CD4-positive, alpha-beta T cell treated with Interleukin-17A for 4 hours (primary cell): ENCODE results near the gene LANCL2.
"Not testable (repeated sequence)": the region's sequence is repeated elsewhere in the genome, so short reads cannot be mapped to it uniquely, and the experiment has no call there.

Source experiments
- DNase-seq: peaks from one replicate; pipeline ENCODE4 v3.0.0-alpha.2; 2020; ENCODE audit warnings: mixed read lengths

The LANCL2 gene, protein sequence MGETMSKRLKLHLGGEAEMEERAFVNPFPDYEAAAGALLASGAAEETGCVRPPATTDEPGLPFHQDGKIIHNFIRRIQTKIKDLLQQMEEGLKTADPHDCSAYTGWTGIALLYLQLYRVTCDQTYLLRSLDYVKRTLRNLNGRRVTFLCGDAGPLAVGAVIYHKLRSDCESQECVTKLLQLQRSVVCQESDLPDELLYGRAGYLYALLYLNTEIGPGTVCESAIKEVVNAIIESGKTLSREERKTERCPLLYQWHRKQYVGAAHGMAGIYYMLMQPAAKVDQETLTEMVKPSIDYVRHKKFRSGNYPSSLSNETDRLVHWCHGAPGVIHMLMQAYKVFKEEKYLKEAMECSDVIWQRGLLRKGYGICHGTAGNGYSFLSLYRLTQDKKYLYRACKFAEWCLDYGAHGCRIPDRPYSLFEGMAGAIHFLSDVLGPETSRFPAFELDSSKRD

DNA sequence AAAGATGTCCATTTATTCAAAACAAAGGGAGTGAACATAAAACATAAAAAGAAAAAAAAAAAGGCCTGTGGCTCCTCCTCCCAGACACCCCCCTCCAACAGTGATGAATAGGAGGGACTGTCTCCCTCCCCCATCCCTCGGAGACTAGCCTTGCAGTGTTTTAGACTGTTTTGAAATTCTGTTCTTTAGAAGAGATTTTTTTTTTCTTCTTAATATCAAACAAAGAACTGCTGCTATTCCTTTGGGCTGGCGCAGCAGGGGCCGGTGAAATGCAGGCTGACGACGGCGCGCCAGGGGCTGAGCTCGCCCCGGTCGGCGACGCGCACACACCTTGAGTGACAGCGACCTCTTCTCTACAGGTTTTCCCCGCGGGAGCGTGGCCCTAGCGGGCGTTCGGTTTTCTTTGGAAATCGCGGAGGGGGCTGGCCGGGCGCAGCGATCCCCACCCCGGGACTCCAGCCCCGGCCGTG is at the start of gene LANCL2:
TSS of gene LANCL2 (plus strand) at position 133 of the 470 bp plus-strand sequence. CDS start 689 bp downstream, outside the sequence.
- DNase-seq: peak; percentile 63

DNA sequence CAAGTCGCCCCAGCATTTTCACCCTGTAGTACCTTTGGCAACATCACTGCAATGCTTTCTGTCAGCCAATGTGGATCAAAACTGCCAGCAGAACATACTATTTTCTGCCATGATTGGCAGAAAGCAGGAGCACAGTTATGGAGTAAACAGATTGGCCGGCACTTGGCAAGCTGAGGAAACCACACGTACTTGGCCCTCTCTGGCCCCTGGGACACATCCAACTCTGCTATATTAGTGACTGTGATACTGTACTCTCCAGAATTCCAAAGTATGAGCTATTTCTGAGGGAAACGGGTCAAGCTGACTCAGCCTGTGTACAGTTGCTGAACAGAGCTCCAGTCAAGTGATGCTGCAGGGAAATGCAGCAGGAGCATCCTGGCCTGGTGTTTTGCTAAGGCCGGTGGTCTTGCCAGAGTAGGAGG is 39.8 kb upstream of the LANCL2 start:
- DNase-seq: no peak

DNA sequence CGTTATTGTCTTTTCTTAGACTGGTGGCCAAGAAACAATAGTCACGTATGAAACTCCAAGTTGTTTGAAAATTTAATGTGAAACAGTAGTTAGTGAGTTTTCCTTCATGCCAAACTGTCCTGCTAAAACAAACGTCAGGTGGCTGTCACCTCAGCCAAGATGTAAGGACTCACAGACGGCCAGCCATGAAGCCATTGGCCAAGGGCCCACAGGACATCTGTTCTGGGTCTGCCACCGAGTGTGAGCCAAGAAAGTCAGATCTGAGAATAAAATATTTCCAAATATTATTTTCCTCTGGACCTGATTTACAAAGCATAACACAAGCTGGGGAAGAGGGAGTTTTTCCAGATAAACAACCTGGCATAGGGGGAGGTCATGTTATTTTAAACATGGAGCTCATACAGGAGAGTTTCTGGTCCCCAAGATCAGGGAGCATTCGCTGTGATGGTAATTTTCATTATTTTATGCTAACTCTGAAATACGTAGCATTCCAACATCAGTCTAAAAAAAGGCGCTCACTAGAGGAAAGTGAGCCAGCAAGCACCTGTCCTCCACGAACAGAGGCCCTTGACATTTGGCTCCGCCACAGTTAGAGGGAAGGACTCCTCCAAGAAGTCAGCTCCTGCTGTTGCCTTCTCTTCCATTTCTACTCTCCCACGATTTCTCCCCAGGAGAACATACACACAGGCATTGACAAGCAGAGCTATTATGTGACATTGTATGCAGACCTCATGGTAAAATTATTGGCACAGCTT is 38.9 kb upstream of the LANCL2 start:
- no peak for DNase-seq

DNA sequence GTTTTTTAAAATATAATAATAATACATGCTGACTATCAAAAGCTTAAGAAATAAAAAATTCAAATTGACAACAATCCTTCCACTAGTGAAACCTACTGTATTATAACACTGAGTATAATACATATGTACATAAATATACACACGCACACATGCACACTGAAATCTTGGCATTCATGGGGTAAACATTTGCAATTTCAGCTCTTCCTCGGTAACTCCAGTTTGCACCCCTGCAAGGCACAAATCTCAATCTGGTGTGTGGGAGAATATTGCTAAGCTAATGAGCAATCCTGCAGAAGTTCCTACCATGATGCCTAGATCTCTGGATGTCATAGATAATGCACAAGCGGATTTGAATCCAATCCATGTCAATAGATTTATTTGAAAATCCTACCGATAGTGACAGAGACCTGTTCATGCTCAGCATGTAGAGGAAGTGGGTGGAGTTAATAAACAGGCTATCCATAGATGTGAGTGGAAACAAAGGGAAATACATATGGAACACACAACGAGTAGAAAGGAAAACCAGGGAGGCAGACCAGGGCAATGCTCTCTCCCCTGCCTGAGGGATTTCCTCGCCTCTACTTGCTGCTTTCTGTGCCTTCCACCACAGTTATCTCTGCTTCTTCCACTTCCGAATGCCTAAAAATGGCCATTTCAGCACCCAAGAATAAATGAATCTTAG is 38.1 kb upstream of the LANCL2 start:
- DNase-seq: no peak

DNA sequence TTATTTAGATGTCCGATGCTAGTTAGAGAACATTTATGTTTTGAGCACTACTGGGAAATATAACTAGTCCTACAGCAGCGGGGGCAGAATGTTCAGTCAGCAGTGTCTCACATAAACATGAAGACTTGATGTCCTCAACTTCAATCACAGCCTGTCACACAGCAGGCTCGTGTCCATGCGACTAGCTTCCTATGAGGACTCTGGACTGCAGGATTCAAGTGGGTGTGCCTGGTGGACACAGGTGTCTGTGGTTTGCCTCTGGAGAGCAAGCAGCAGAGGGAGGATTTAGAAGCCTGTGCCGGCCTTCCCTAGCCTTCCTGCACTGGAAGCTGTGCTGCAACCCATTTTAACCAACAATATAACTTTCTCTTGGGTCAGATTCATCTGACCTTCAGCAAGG is 30.0 kb upstream of the LANCL2 start:
- DNase-seq: no peak

DNA sequence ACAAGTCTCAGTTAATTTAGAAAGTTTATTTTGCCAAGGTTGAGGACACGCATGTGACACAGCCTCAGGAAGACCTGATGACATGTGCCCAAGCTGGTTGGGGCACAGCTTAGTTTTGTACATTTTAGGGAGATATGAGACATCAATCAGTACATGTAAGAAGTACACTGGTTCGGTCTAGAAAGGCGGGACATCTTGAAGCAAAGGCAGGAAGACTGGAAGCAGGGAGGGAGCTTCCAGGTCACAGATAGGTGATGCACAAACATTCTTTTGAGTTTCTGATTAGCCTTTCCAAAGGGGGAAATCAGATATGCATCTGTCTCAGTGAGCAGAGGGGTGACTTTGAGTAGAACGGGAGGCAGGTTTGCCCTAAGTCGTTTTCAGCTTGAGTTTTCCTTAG is 29.4 kb upstream of the LANCL2 start:
- DNase-seq: no peak

DNA sequence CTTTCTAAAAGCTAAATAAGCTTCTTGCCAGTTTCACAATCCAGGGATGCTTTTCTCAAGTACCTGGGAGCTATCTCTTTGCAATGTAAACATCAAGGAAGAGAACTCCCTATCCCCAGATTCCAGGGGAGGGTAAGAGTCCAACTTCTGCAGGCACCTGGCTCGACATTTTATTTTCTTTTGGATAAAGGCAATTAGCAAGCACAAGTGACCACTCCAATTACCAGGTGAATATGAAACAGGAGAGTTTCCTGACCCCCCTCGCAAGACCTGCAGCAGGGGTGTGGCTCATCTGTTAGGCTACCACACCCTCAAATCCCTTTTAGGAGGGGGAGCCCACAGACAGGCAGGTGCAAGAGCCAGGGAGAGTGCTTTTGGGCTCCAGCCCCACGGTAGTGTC is 28.6 kb upstream of the LANCL2 start:
- DNase-seq: no peak

DNA sequence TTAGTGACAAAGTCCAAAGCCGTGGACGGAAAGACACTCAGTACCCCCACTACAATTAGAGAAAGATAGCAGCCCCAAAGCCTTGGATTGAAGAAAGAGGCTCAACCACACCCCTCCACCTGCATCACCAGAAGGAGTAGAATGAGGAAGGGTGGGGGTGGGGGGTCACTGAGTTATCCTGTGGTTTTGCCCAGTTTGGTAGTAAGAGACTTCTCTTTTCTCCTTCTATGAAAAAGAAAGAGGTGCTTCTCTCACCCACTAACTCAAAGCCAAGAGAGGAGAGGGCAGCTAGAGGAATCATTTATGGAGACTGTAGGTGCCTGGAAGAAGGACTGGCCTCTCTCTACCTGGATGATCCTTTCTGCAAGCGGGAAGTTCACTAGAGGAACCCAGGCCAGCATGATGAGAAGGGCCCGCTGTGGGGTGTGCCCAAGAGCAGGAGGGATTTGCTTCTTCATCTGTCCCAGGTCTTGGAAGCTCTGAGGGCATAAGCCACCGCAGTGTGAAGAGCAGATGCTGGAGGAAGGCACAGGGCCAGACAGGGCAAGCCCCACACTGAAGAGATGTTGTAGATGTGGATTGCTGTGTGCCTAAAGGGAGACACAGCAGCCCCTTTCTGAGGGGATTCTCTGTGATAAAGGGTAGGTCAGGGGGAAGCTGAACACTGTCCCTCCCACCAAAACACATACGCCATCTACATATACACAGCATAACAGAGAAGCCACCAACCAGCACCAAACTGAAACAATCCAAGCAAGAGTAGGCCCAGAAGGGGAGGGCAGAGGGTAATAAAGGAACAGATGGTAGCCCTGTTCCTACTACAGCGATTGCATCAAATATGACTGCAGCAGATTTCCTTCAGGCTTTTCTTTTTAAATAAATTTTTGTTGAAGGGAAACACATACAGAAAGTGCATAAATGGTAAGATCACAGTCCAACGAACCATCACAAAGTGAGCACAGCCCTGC is 25.8 kb upstream of the LANCL2 start:
- no peak for DNase-seq

DNA sequence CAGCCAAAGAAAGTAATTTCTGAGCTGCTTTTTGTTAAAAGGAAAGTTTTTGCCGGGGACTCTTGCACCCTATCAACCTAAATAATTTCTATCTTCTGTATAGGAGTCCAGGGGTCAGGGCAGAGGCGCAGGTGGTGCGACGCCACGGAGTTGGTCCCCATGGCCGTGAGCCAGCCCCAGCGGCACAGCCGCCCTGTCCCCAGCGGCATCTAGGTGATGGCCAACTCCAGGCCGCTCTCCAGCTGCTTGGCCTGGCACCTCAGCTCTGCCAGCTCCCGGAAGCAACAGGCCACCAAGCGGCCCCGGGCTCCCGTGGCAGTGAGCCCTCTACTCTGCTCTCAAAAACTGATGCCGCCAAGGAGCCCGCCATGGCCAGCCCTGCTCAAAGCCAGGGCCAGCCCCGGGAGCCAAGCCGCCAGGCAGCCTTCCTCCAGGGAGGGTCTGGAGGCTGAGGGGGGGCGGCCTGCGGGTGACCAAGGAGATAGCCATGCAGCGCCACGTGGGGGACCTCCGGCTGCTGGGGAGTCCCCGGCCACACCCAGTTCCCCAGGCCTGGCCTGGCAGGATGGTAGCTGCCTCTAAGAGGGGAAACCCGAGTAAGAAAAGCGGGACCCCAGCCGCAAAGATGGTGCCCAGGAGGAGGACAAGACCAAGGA is 22.8 kb upstream of the LANCL2 start:
- DNase-seq: no peak

DNA sequence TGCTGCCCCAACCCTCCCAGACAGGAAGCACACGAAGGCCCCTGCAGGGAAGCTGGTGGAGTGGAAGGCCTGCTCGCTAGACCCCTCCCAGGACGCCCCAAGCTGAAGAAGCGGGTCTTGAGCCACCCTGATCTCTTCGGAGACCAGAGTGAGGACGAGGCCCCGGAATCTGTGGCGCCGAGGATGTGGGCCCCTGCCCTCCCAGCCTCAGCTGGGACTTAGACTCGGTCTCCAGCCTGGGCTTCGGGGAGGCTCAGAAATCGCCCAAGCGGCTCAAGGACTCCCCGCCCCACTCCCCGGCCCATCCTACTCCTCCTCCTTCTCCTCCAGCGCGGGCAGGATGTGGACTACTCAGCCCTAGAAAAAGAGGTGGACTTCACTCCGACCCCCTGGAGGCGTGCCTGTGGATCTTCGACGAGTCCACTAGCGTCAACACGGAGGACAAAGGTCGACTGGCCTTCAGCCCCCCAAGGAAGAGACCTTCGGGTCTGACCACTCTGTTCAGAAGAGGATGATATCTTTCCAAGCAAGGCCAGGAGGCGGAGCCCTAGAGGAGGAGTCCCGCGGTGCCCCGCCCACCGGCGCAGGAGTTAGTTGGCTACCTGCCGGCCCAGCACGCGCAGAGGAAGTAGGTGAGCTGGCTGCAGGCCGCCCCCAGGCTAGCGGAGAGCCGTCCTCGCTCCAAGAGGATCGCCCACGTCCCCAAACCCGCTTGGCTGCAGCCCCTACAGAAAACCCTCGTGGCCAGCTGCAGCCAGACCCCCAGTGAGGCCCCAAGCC is 21.9 kb upstream of the LANCL2 start:
- no peak for DNase-seq

DNA sequence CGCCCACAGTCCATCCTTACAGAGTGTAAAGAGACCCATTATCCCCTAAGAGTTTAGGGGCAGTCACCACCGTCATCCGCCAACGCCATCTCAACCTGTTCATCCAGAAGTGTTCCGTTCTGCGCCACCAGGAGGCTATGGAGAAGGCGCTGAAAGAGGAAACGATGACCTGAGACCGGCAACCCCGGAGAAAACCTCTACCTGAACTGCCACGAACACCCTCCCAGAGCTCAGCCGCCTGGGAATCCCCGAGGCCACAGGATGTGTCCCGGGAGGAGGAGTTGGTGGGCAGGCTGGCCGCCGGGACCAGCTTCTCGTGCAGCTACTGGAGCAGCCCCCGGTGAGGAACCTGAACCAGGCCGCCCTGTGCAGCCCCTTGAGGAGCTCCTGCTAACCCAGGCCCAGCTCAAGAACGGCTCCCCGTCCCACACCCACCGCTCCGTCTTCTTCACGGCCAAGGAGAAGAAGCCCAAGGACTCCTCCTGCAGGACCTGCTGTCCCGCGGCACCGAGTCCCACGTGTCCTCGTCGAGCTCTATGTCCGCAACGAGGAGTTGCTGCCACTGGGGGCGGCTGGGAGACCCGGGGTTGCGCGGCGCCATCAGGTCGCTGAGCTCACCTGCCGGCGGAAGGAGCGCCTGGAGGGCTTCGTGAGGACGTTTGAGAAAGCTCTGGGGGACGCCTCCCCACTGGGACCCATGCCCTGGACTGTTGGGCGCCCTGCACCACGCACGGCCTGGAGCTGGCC is 21.1 kb upstream of the LANCL2 start:
- DNase-seq: no peak

DNA sequence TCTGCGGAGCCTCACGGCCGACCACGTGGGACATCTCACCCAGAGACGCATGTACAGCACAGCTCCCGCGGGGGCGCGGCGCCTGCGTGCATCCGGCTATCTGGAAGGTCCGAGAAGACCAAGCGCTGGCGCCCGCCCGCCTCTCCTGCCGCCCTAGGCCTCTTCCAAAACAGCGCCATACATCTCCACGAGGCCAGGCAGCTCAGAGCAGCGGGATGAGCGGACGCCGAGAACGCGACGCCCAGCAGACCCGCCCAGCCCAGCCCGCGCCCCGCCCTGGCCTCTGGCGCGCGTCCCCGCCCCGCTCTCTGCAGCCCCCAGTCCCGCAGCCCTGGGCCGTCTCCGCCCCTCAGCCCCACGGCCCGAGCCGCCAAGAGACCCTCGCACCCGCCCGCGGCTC is 20.3 kb upstream of the LANCL2 start:
- no peak for DNase-seq

DNA sequence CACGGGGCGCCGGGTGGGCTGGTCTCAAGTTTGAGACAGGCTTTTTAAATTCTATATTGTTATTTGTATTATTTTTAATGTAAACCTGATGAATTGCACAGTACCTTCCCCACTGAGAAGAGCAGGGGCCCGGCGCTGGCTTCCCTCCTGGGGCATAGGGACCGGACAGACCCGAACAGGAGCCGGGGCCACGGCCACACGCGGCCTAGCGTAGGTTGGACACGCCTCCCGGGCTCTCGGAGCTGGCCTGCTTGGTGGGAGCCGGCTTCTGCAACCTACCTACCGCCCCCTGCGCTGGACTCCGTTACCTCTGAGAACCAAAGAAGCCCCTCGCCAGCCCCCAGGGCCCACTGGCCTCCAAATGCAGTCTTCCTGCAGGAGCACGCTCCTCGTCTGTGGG is 19.8 kb upstream of the LANCL2 start:
- DNase-seq: no peak

DNA sequence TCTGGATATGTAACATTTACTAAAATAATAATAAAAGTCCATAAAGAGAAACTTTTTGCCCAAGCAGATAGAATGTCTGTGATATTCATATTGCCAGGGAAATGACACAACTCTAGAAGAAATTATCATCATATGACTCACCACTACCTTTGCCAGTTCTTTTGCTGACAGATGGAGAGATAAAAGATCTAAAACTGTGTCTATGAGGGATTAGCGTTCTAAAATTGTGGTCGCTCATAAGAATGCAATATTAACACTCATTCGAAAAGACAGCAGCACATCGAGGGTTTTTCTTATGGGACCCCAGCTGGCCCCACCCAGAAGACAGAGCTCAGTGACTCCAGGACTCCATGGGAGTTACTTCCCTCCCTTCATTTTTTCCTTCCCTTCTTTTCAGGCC is 16.6 kb upstream of the LANCL2 start:
- DNase-seq: no peak

DNA sequence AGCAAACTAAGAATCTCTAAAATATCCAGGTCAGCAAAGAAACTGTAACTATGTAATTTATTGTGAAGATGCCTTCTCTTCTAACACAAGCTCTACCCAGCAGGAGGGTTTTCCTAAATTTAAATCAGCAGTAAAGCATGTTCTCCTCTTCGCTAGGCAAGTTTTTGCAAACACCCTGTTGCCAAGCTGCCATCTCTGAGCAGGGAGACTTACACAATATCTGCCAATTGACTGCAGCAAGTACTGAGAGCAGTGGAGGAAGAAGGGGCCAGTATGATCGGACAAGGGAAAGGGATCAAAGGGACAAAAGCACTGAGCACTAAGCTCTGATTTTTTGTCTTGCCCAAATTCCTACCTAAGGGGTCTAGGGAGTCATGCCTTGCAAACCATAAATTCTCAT is 16.0 kb upstream of the LANCL2 start:
- DNase-seq: no peak

DNA sequence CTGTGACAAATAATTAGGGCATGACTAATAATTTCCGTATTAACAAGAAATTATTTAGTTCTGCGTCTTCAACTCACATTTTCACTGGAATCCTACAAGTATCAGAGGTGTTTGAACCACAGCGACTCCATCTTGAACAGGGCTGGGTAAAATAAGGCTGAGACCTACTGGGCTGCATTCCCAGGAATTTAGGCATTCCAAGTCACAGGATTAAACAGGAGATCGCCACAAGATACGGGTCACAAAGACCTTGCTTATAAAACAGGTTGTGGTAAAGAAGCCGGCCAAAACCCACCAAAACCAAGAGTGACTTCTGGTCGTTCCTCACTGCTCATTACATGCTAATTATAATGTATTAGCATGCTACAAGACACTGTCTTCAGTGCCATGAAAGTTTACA is 14.9 kb upstream of the LANCL2 start:
- DNase-seq: no peak

DNA sequence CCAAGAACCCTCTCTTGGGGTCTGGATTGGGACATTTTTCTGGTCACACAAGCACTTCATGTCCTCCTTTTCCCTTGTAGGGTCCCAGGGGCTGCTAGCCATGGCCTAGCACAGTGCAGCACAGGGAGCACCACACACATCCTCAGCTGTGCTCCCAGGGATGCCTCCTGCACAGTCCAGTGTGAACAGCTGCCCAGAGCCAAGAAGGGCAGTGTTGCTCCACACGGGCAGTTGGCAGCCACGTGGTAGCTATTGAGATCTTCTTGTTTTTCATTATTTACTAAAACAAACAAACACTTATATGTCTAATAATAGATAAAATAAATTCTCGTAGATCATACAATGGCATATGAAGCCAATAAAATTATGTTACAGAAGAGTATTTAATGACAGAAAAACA is 13.9 kb upstream of the LANCL2 start:
- DNase-seq: no peak

DNA sequence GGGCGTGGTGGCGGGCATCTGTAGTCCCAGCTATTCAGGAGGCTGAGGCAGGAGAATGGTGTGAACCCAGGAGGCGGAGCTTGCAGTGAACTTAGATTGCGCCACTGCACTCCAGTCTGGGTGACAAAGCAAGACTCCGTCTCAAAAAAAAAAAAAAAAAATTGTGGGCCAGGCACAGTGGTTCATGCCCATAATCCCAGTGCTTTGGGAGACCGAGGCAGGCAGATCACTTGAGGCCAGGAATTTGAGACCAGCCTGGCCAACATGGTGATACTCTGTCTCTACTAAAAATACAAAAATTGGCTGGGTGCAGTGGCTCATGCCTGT is 12.2 kb upstream of the LANCL2 start:
- not testable (repeated sequence) for DNase-seq

DNA sequence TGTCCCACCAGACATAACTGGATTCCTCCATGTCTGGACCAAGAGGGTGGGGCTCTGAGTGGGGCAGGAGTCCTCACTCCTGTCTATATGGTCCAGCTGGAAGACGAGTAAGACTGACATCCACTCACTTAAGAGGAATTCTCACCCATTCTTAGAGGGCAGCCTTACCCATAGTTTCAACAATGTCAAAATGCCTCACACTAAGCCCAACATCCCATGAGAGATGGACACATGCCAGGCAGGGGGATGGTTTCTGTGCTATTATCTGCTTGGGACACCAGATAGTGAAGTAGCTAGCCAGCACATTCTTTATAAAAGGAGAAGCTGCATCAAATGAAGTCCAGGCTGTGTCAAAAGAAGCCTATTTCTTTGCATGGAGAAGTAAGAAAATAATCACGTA is 4.7 kb upstream of the LANCL2 start:
- no peak for DNase-seq

DNA sequence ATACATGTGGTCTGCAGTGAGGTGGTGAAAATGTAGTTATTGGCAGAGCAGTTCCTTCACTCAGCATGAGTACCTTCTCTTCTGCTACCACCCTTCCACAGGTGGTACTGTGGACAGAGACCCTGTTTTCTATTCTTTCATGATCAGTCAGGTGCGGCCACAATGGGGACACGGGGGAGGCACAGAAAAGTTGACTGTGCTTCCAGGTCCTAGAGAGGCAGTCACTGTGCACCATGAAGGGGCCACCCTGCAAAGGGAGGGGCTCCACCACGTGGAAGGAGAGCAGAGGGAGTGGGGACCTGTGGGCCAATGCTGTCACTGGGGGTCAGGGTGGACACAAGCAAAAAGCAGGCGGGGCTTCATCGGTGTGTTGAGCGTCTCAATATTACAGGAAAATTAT is 3.6 kb upstream of the LANCL2 start:
- no peak for DNase-seq
